HEK293T (cell line): Measurements from ENCODE around the gene HIGD1A.

Experiments
- ARNT ChIP-seq: fragments of 450-650 bp; IDR thresholded peaks from 2 replicates; pipeline ENCODE4 v1.6.1; 2017; ENCODE audit warnings: mild to moderate bottlenecking
- ELF4 ChIP-seq: fragments of 450-650 bp; IDR thresholded peaks from 2 replicates; pipeline ENCODE4 v1.6.1; 2017; ENCODE audit warnings: antibody characterized with exemption
- FOXA1 ChIP-seq: fragments of 450-650 bp; IDR thresholded peaks from 2 replicates; pipeline ENCODE4 v1.6.1; 2016; ENCODE audit warnings: mild to moderate bottlenecking
- FOXK2 ChIP-seq: fragments of 450-650 bp; IDR thresholded peaks from 2 replicates; pipeline ENCODE4 v1.6.1; 2016; ENCODE audit warnings: mild to moderate bottlenecking
- HDGF ChIP-seq: fragments of 450-650 bp; IDR thresholded peaks from 2 replicates; pipeline ENCODE4 v1.6.1; 2017; ENCODE audit warnings: antibody characterized with exemption, borderline replicate concordance
- L3MBTL2 ChIP-seq: fragments of 450-650 bp; conservative IDR thresholded peaks from 2 replicates; pipeline ENCODE4 v1.6.1; 2016; ENCODE audit warnings: mild to moderate bottlenecking
- LEF1 ChIP-seq: fragments of 450-650 bp; IDR thresholded peaks from 2 replicates; pipeline ENCODE4 v1.6.1; 2017; ENCODE audit warnings: mild to moderate bottlenecking, borderline replicate concordance
- NFRKB ChIP-seq: fragments of 450-650 bp; IDR thresholded peaks from 2 replicates; pipeline ENCODE4 v1.6.1; 2016; ENCODE audit warnings: mild to moderate bottlenecking, moderate library complexity
- SP1 ChIP-seq: fragments of 450-650 bp; IDR thresholded peaks from 2 replicates; pipeline ENCODE4 v1.6.1; 2017
- SUZ12 ChIP-seq: fragments of 450-650 bp; IDR thresholded peaks from 2 replicates; pipeline ENCODE4 v1.6.1; 2016; ENCODE audit warnings: mild to moderate bottlenecking
- TARDBP ChIP-seq: fragments of 450-650 bp; IDR thresholded peaks from 2 replicates; pipeline ENCODE4 v1.6.1; 2016
- TF ChIP-seq, protein P1 (sequence below): fragments of 450-650 bp; IDR thresholded peaks from 2 replicates; pipeline ENCODE4 v1.6.1; 2016

DNA sequence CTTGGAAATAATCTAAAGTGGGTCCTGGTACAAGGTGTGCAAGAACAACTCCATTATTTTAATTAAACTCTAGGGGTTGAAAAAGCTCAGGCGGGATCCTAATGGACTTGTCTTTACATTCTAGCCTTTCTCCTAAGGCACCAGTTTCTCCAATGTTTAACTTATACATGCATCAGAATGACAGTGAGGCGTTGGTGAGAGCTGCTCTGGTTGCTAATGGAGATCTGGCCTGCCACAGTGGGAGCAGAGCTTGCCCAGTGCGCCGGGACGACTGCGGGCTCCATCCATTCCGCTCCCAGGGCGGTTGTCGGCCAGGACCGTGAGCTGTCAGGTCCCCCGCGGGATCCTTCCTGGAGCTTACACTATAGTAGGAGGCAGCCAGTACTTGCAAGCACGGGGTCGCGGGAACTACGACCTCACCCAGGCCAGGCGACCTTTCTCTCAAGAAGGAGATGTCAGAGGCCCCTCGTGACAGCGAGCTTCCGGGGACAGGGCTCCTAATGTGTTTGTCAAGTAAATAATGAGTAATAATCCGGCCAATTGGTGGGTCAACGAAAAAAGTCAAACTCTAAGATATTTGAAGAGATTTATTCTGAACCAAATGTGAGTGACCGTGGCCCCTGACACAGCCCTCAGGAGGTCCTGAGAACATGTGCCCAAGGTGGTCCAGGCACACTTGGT lies 991 bp upstream of the HIGD1A start:
- TF ChIP-seq FOXA1, result no peak
- no peak for TF ChIP-seq LEF1
- no peak for TF ChIP-seq SP1
- TF ChIP-seq L3MBTL2, result no peak
- TF ChIP-seq SUZ12, result no peak
- TF ChIP-seq HDGF, result no peak
- no peak for TF ChIP-seq ARNT
- TF ChIP-seq TARDBP, result no peak
- TF ChIP-seq NFRKB, result no peak
- TF ChIP-seq ELF4, result no peak
- no peak for TF ChIP-seq FOXK2
- TF ChIP-seq, protein P1, sequence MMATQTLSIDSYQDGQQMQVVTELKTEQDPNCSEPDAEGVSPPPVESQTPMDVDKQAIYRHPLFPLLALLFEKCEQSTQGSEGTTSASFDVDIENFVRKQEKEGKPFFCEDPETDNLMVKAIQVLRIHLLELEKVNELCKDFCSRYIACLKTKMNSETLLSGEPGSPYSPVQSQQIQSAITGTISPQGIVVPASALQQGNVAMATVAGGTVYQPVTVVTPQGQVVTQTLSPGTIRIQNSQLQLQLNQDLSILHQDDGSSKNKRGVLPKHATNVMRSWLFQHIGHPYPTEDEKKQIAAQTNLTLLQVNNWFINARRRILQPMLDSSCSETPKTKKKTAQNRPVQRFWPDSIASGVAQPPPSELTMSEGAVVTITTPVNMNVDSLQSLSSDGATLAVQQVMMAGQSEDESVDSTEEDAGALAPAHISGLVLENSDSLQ, result no peak
